Measurements from ENCODE around the gene ADAM33.

Gene ADAM33

DNA sequence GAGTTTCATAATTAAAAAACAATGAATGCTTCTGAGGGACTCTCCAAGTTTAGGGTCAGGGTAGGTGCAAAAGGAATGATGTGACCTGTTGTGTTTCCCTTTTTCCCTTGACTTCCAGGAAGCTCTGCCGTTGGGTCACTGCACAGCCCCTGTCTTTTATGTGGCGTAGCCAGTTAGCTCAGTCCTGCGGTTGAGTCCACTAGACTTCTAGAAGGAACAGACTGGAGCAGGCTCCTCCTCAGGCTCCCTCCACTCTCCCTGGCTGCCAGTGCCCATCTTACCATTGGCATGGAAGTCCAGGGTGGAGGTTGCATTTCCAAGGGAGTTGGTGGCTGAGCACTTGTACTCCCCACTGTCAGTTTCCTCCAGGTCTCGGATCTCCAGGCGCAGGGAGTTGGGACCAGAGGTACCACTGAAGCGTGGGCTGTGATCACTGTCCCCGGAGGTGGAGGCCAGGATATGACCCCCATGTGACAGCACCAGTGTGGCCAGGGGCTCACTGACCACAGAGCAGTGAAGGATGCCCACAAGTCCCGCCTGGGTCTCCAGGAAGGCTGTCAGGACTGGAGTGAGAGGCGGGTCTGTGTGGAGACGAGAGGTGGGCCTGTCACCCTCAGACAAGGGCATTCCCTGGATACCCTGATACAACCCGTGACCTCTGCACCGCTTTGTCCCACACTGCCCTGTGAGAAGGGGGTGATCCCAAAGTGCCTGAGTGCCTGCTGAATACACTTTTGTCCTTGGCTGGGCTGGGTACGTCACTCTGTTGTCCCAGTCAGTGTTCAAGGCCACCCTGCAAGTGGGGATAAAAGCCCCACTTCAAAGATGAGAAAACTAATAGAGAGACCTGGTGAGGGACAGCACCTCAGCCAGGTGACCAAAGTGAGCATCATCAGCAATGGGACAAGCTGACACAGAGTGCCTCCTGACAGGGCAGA is 19.5 kb upstream of the ADAM33 start:
- Mint-ChIP-seq H3K36me3 (no peaks in the 10 kb centered on the region), H3K4me3 (no peak overlapping the region)
- no peak for ATAC-seq (ENCODE audit: low read depth)

DNA sequence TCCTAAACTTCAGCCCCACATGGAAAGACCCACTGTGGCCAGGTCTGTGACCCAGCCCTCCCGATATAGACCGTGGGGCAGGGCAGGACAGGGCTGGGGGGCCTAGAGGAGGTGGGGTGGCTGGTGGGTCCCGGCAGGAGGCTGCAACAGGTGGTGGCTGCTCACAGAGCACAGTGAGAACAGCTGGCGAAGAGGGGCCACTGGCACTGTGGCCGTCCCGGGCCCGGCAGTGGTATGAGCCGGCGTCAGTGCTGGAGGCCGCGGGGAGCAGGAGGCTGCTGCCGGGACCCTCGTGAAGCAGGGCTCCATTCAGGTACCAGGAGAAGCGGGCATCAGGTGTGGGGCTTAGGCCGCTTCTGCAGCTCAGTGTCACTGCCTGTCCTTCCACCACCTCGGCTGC is 17.2 kb upstream of the ADAM33 start:
- DNase-seq (ENCODE audit: low spot score in 2 of 2) (no peak), ATAC-seq (ENCODE audit: low read depth) (no peak)
- no peaks in the 10 kb centered on the region for H3K9me3 Mint-ChIP-seq
- H3K27ac Mint-ChIP-seq, result no peak overlapping the region
- H3K27me3 Mint-ChIP-seq, result peaks cover 4% of the 10 kb centered on the region
- no peaks in the 10 kb centered on the region for H3K4me1 Mint-ChIP-seq
- H3K4me3 Mint-ChIP-seq, result no peak overlapping the region
- H3K36me3 Mint-ChIP-seq, result no peaks in the 10 kb centered on the region

More for the DNA sequence above, 19.5 kb upstream of the ADAM33 start:
- Mint-ChIP-seq H3K27me3 (peaks cover 8% of the 10 kb centered on the region), H3K4me1 (no peaks in the 10 kb centered on the region), H3K9me3 (no peaks in the 10 kb centered on the region), H3K27ac (no peak overlapping the region)
- DNase-seq (ENCODE audit: low spot score in 2 of 2), result no peak

DNA sequence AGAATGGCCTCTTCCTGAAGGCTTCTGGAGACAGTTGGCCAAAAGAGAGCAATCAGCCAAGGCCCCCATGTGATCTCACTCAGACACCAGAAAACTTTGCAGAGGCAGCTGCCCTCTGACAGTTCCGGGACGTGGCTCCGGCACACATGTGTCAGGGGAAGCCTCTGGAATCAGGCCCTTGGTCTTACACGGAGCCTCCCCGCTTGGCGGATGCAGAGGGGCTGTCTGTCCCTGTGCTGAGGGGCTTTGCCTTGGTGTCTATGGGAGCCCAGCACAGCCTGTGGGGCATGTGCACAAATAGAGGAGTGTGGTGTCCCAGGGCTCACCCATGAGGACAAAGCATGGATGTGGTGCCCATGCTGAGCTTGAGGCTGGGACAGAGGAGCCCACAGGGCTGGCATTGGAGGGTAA is 16.8 kb upstream of the ADAM33 start:
- ATAC-seq (ENCODE audit: low read depth), result no peak

DNA sequence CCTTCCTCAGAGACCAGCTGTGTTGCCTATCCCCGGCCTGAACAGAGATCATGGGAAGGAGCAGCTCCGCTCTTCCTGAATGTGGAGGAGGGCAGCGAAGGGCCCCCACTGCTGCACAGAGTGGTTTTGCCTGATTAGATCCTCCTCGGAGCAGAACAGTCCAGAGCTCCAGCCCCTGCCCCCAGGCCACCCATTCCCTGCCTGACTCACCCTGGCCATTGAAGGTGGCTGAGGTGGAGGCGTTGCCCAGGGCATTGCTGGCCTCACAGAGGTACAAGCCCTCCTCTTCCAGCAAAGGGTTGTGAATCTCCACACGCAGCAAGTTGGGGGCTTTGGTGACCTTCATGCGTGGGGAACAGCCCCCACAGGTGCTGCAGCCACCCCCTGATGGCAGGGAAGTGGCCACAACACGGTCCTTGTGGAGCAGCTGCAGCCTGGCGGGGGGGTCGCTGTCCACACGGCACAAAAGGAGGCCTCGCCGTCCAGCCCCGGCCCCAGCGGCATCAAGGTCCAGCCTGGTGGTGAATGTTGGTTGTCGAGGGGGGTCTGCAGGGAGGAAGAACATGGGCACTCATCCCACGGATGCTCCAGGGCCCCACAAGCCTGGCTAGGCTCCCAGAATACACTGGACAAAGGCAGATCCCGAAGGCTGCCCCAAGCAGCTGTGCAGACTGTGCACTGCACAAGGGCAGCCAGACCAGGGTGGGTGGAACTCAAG is 15.9 kb upstream of the ADAM33 start:
- DNase-seq (ENCODE audit: low spot score in 2 of 2) (no peak), ATAC-seq (ENCODE audit: low read depth) (no peak)
- H3K27me3 Mint-ChIP-seq, result peaks cover 4% of the 10 kb centered on the region
- no peaks in the 10 kb centered on the region for H3K4me1 Mint-ChIP-seq
- H3K4me3 Mint-ChIP-seq, result no peak overlapping the region
- no peaks in the 10 kb centered on the region for H3K36me3 Mint-ChIP-seq
- no peaks in the 10 kb centered on the region for H3K9me3 Mint-ChIP-seq
- no peak overlapping the region for H3K27ac Mint-ChIP-seq

More for the DNA sequence above, 16.8 kb upstream of the ADAM33 start:
- no peak for DNase-seq (ENCODE audit: low spot score in 2 of 2)
- Mint-ChIP-seq H3K4me3 (no peak overlapping the region), H3K27ac (no peak overlapping the region), H3K9me3 (no peaks in the 10 kb centered on the region), H3K27me3 (peaks cover 4% of the 10 kb centered on the region), H3K36me3 (no peaks in the 10 kb centered on the region), H3K4me1 (no peaks in the 10 kb centered on the region)

DNA sequence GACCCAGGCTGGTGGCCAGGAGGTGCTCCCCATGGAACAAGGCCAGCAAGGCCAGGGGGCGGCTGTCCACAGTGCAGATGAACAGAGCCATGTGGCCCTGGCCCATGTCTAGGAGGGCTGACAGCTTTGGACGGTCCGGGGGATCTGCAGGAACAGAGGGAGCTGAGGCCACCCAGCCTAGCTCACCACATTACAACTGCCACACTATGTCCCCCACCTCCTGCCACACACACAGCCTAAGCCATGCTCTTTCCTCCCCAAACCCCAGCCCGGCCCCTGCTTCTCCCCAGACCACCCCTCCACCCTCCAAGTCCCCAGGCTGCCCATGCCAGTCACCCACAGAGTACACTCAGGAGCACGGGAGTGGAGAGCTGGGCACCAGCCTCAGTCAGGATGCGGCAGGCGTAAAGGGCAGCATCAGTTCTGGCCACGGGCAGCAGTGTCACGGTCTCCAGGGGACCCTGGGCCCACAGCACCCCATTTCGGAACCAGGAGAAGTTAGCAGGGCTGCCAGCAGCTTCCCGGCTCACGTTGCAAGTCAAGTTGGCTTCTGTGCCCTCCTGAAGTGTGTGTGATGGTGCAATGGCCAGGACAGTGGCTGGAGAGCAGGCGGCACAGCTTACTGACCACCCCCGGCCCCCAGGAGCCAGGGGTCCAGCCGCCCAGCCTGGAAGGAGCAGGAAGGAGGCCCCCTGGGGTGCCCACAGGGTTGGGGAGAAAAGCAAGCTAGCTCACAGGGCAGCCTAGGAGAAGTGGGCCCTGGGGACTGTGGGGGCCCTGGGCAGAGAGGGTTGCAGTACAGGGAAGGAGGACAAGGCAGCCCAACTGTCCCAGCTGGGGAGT is 15.2 kb upstream of the ADAM33 start:
- Mint-ChIP-seq H3K27ac (no peak overlapping the region), H3K36me3 (no peaks in the 10 kb centered on the region), H3K27me3 (peaks cover 4% of the 10 kb centered on the region), H3K4me3 (no peak overlapping the region), H3K4me1 (no peaks in the 10 kb centered on the region), H3K9me3 (no peaks in the 10 kb centered on the region)
- no peak for DNase-seq (ENCODE audit: low spot score in 2 of 2)
- ATAC-seq (ENCODE audit: low read depth), result no peak

DNA sequence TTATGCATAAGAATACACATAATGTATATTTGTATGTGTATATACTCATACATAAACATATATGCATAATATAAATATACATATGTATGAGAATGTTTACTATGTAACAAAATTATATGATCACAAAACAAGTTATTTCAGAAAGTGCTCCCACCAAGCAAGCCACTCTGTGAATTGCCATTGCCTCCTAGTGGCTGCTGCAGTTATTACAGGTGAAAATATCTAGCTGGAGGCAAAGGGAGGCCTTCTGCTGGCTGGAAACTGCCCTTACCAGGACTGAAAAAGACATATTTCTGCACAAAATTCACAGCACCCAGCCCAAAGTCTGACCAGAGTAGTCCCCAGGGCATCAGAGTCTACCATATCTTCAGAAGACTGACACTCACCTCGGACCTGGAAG is 14.4 kb upstream of the ADAM33 start:
- no peak overlapping the region for H3K27ac Mint-ChIP-seq
- no peak overlapping the region for H3K4me3 Mint-ChIP-seq
- H3K27me3 Mint-ChIP-seq, result peaks cover 4% of the 10 kb centered on the region
- no peak for ATAC-seq (ENCODE audit: low read depth)
- H3K36me3 Mint-ChIP-seq, result no peaks in the 10 kb centered on the region
- no peak for DNase-seq (ENCODE audit: low spot score in 2 of 2)
- no peaks in the 10 kb centered on the region for H3K4me1 Mint-ChIP-seq
- no peaks in the 10 kb centered on the region for H3K9me3 Mint-ChIP-seq

DNA sequence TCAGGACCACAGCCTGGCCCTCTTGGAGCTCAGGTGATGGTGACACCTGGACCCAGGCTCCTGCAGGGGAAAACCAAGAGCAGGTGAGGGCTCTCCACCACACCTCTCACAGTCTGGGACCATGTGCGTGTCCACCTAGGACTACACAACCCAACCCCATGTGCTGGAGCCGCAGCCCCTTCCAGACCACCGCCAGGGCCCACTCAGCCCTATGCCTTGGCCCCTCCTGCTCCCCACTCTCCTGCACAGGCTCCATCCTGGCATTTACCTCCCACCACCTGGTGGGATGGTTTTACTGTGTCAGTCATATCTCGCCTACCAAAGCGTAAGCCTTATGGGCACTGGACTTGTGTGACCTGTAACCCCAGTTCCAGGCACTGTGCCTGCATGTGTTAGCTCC is 13.1 kb upstream of the ADAM33 start:
- no peak overlapping the region for H3K4me3 Mint-ChIP-seq
- no peaks in the 10 kb centered on the region for H3K4me1 Mint-ChIP-seq
- no peaks in the 10 kb centered on the region for H3K36me3 Mint-ChIP-seq
- no peaks in the 10 kb centered on the region for H3K9me3 Mint-ChIP-seq
- DNase-seq (ENCODE audit: low spot score in 2 of 2), result no peak
- H3K27me3 Mint-ChIP-seq, result peaks cover 4% of the 10 kb centered on the region
- H3K27ac Mint-ChIP-seq, result no peak overlapping the region
- ATAC-seq (ENCODE audit: low read depth), result no peak

DNA sequence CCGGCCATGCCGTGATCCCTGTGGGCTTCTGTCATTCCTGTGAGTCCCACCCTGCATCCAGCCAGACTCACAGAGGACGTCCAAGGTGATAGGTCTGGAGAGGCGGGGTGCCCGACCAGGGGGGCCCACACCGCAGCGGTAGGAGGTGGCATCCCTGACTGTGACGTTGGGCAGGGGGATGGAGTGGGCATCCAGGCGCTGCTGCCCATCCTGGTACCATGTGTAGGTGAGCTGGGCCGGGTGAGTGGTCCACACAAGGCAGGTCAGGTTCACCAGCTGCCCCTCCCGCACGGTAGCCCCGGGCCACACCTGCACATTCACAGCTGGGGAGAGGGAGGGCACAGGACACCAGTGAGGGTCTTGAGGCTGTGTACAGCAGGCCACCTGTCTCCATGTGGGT is 11.6 kb upstream of the ADAM33 start:
- no peaks in the 10 kb centered on the region for H3K36me3 Mint-ChIP-seq
- no peaks in the 10 kb centered on the region for H3K27me3 Mint-ChIP-seq
- DNase-seq (ENCODE audit: low spot score in 2 of 2) (no peak), ATAC-seq (ENCODE audit: low read depth) (no peak)
- H3K27ac Mint-ChIP-seq, result no peak overlapping the region
- H3K4me3 Mint-ChIP-seq, result no peak overlapping the region
- H3K4me1 Mint-ChIP-seq, result no peaks in the 10 kb centered on the region
- no peaks in the 10 kb centered on the region for H3K9me3 Mint-ChIP-seq

DNA sequence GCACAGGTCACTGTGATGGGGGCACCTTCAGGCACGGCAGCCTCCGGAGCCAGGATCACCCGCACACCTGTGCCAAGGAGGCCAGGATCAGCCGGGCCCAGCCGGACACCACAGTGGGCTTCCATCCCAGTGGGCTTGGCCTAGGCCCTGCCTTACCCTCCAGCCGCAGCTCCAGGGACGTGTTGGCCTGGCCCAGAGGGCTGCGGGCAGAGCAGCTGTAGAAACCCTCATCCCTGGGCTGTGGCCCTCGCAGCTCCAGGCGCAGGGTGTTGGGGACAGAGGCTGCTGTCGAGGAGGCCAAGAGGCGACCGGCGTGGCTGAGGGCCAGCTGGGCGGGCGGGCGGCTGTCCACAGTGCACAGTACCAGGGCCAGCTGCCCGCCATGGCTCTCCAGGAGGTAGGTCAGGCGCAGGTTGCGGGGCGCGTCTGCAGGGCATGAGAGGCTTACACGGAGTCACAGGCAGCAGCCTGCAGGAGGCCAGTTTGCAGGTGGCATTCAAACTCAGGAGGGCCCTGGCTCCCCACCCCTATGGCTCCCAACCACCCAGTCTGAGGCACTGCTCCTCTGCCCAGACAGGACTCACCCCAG is 11.0 kb upstream of the ADAM33 start:
- Mint-ChIP-seq H3K27ac (no peak overlapping the region), H3K36me3 (no peaks in the 10 kb centered on the region), H3K4me1 (no peaks in the 10 kb centered on the region), H3K27me3 (no peaks in the 10 kb centered on the region), H3K9me3 (no peaks in the 10 kb centered on the region), H3K4me3 (no peak overlapping the region)
- ATAC-seq (ENCODE audit: low read depth) (no peak), DNase-seq (ENCODE audit: low spot score in 2 of 2) (no peak)

DNA sequence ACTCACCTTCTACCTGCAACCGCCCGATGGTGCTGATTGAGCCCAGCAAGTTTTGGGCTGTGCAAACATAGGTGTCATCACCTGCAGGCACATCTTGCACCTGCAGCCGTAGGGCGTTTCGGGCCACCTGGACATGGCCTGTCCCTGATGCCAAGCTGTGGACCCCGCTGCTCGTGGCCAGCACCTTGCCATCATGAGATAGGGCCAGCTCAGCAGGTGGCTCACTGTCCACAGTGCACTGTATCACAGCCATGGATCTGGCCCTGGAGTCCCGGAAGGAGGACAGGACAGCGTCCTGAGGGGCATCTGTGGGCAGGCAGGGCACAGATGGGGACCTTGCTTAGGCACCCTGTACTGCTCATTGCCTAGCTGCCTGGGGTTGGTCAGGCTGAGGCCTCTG is 10.1 kb upstream of the ADAM33 start:
- no peaks in the 10 kb centered on the region for H3K27me3 Mint-ChIP-seq
- DNase-seq (ENCODE audit: low spot score in 2 of 2) (no peak), ATAC-seq (ENCODE audit: low read depth) (no peak)
- no peaks in the 10 kb centered on the region for H3K4me1 Mint-ChIP-seq
- no peaks in the 10 kb centered on the region for H3K36me3 Mint-ChIP-seq
- no peaks in the 10 kb centered on the region for H3K9me3 Mint-ChIP-seq
- H3K4me3 Mint-ChIP-seq, result no peak overlapping the region
- H3K27ac Mint-ChIP-seq, result no peak overlapping the region

DNA sequence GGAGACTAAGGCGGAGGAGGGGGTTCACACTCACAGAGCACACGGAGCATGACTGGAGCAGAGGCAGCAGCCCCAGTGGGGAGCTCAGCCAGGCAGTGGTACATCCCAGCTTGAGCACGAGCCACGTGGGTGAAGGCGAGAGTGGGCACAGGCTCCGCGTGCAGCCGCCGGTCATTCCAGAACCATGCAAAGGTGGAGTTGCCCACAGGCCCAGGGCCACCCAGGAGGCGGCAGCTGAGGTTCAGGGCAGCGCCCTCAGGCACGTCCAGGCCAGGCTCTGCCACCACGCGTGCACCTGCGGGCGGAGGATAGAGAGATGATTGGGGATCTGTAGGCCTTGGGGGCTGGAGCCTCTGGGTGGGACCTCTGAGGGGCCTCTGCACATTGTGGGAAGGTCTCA is 9.5 kb upstream of the ADAM33 start:
- Mint-ChIP-seq H3K27ac (no peak overlapping the region), H3K27me3 (peaks cover 3% of the 10 kb centered on the region), H3K4me3 (no peak overlapping the region), H3K36me3 (no peaks in the 10 kb centered on the region), H3K9me3 (no peaks in the 10 kb centered on the region), H3K4me1 (no peaks in the 10 kb centered on the region)
- DNase-seq (ENCODE audit: low spot score in 2 of 2) (no peak), ATAC-seq (ENCODE audit: low read depth) (no peak)

DNA sequence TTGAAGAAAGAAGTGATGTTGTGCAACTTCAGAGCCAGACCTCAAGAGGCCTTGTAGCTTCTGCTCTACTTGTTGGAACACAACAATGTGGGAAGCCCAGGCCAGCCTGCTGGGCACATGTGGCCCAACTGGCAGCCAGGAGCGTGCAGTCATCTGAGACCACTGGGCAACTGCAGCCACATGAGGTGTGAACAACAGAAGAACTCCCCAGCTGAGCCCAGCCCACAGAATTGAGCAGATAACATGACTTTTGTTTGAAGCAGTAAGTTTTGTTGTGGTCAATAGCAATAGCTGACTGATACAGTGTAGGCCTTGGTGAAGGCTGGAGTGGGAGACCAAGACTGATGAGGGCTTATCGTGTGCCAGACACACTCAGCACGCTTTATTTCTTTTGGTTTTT is 8.6 kb upstream of the ADAM33 start:
- H3K4me1 Mint-ChIP-seq, result no peaks in the 10 kb centered on the region
- H3K9me3 Mint-ChIP-seq, result no peaks in the 10 kb centered on the region
- no peak overlapping the region for H3K4me3 Mint-ChIP-seq
- H3K27me3 Mint-ChIP-seq, result peaks cover 3% of the 10 kb centered on the region
- H3K27ac Mint-ChIP-seq, result no peak overlapping the region
- no peaks in the 10 kb centered on the region for H3K36me3 Mint-ChIP-seq
- ATAC-seq (ENCODE audit: low read depth), result no peak
- no peak for DNase-seq (ENCODE audit: low spot score in 2 of 2)

DNA sequence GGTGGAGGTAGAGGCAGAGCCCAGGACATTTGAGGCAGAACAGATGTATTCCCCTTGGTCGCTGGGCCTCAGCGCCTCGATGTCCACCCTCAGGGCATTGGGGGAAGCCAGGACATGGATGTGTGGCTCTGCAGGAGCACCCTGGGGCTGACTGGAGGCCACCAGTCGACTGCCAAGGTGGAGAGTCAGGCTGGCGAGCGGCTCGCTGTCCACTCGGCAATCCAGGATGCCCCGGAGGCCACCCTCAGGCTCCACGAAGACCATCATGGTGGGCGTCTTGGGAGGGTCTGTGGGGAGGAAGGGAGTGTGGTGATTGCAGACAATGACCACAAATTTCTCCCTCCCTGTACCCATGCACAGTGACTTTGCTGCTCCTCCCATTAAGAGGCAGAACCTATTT is 8.2 kb upstream of the ADAM33 start:
- no peak overlapping the region for H3K4me3 Mint-ChIP-seq
- no peaks in the 10 kb centered on the region for H3K36me3 Mint-ChIP-seq
- ATAC-seq (ENCODE audit: low read depth) (no peak), DNase-seq (ENCODE audit: low spot score in 2 of 2) (no peak)
- no peaks in the 10 kb centered on the region for H3K4me1 Mint-ChIP-seq
- no peaks in the 10 kb centered on the region for H3K9me3 Mint-ChIP-seq
- no peak overlapping the region for H3K27ac Mint-ChIP-seq
- H3K27me3 Mint-ChIP-seq, result peaks cover 3% of the 10 kb centered on the region

DNA sequence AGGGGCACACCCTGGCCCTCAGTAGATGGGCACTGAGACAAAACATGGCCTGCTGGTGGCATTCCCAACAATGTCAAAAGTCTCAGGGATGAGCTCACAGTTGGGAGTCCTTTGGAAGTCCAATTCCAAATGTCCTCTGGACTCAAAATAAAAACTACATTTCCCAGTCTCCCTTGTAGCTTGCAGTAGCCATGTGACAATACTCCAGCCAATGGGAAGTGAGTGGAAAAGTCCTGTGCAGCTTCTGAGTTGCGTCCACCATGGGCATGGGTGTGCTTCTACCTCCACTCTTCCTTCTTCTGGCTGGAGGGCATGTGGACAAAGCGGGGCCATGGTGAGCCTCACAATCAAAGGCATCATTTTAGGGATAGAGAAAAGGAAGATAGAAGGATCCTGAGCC is 5.8 kb upstream of the ADAM33 start:
- no peak overlapping the region for H3K27ac Mint-ChIP-seq
- no peak for ATAC-seq (ENCODE audit: low read depth)
- H3K27me3 Mint-ChIP-seq, result peaks cover 3% of the 10 kb centered on the region
- no peaks in the 10 kb centered on the region for H3K36me3 Mint-ChIP-seq
- no peak overlapping the region for H3K4me3 Mint-ChIP-seq
- no peak for DNase-seq (ENCODE audit: low spot score in 2 of 2)
- no peaks in the 10 kb centered on the region for H3K9me3 Mint-ChIP-seq
- no peaks in the 10 kb centered on the region for H3K4me1 Mint-ChIP-seq
